H1 (cell line): ENCODE results near the gene CACNA1C. TPM values are rescaled to one million over a fixed set of nuclear protein-coding genes. Genes with fewer than 3 reads are reported as not detected.

Source experiments
- CTCF ChIA-PET: fragments of 300-600 bp; sonication (Branson Sonifier 250); formaldehyde crosslinking; loops from one replicate; lab custom pipeline; 2021; ENCODE audit not compliant: partially characterized antibody; lab: Charles Lee
- POLR2A ChIA-PET: fragments of 300-600 bp; sonication (Branson Sonifier 250); formaldehyde crosslinking; loops from one replicate; lab custom pipeline; 2021; ENCODE audit warnings: inconsistent platforms; ENCODE audit not compliant: partially characterized antibody; lab: Charles Lee
- DNase-seq, 2 experiments: peaks; one replicate each; pipeline versions ENCODE4 v3.0.0 to v3.0.0-alpha.2; 2010 to 2022; ENCODE audit warnings: low spot score in 2 of 2, low read depth in 1 of 2, mixed read lengths in 1 of 2
- FAIRE-seq: peaks from 2 replicates; lab custom pipeline; 2011; peaks lifted over from hg19 to GRCh38; lab: Jason Lieb, UNC
- H2AFZ ChIP-seq: 2 replicates; pipeline ENCODE4 v1.8.1; 2012; ENCODE audit warnings: low read length, inconsistent platforms
- H2AK5ac ChIP-seq: 2 replicates; pipeline ENCODE4 v1.6.1; 2013; ENCODE audit warnings: low read depth, low read length
- H2BK120ac ChIP-seq: replicated peaks from 2 replicates; pipeline ENCODE3; 2013; ENCODE audit warnings: low read depth, low read length, inconsistent platforms
- H2BK12ac ChIP-seq: 2 replicates; pipeline ENCODE4 v1.6.1; 2013; ENCODE audit warnings: low read depth, low read length
- H2BK15ac ChIP-seq: 2 replicates; pipeline ENCODE4 v1.6.1; 2013; ENCODE audit warnings: low read length
- H2BK20ac ChIP-seq: 2 replicates; pipeline ENCODE4 v1.6.1; 2013; ENCODE audit warnings: low read length
- H2BK5ac ChIP-seq: 2 replicates; pipeline ENCODE4 v1.6.1; 2013; ENCODE audit warnings: low read depth, low read length
- H3K14ac ChIP-seq: 2 replicates; pipeline ENCODE4 v1.6.1; 2013; ENCODE audit warnings: inconsistent platforms; ENCODE audit not compliant: insufficient read length
- H3K18ac ChIP-seq: 2 replicates; pipeline ENCODE4 v1.6.1; 2013; ENCODE audit warnings: low read length; ENCODE audit errors: extremely low read depth
- H3K23ac ChIP-seq: 2 replicates; pipeline ENCODE4 v1.6.1; 2013; ENCODE audit warnings: inconsistent platforms; ENCODE audit not compliant: insufficient read length
- H3K23me2 ChIP-seq: 2 replicates; pipeline ENCODE4 v1.6.1; 2013; ENCODE audit warnings: low read depth, low read length
- H3K27ac ChIP-seq: 2 replicates; pipeline ENCODE4 v1.6.1; 2011; ENCODE audit warnings: low read depth, low read length, inconsistent platforms
- H3K27me3 ChIP-seq, 4 experiments: replicated peaks in 1 of 4; 1 replicate in 1 of 4; 2 replicates in 3 of 4; pipeline versions ENCODE4 v1.6.1 to v1.8.1; 2011 to 2013; ENCODE audit warnings: low read length in 3 of 4, mild to moderate bottlenecking in 3 of 4, inconsistent platforms in 2 of 4, mixed read lengths in 2 of 4, moderate library complexity in 1 of 4; ENCODE audit not compliant: control insufficient read depth in 3 of 4, insufficient read depth in 3 of 4; ENCODE audit errors: extremely low read depth in 1 of 4
- H3K36me3 ChIP-seq, 4 experiments: 2 replicates each; pipeline versions ENCODE4 v1.6.1 to v1.8.1; 2011 to 2013; ENCODE audit warnings: mild to moderate bottlenecking in 4 of 4, low read length in 3 of 4, moderate library complexity in 2 of 4, control low read depth in 1 of 4, inconsistent platforms in 1 of 4; ENCODE audit not compliant: insufficient read depth in 4 of 4, control insufficient read depth in 2 of 4
- H3K4ac ChIP-seq: replicated peaks from 2 replicates; pipeline ENCODE3; 2013; ENCODE audit warnings: low read length, low read depth, mixed read lengths, inconsistent platforms; ENCODE audit not compliant: insufficient read length
- H3K4me1 ChIP-seq, 4 experiments: replicated peaks in 1 of 4; 1 replicate in 1 of 4; 2 replicates in 3 of 4; pipeline versions ENCODE4 v1.6.1 to v1.8.1; 2011 to 2013; ENCODE audit warnings: low read length in 3 of 4, inconsistent platforms in 2 of 4, mixed read lengths in 1 of 4; ENCODE audit not compliant: insufficient read depth in 4 of 4, control insufficient read depth in 3 of 4
- H3K4me2 ChIP-seq, 2 experiments: 2 replicates each; pipeline versions ENCODE4 v1.6.1 to v1.8.1; 2011 to 2013; ENCODE audit warnings: low read depth in 2 of 2, low read length in 2 of 2, control low read depth in 1 of 2, inconsistent platforms in 1 of 2, mild to moderate bottlenecking in 1 of 2; ENCODE audit not compliant: insufficient read depth in 1 of 2
- H3K4me3 ChIP-seq, 4 experiments: fragments of 200-600, 300-600 bp in 1 of 4; sonication (generic), shearing (Covaris generic), sonication (Bioruptor Twin) in 1 of 4; 2 replicates each; pipeline versions ENCODE4 v1.5.1 to v1.8.1; 2011 to 2016; ENCODE audit warnings: low read length in 4 of 4, low read depth in 3 of 4, control low read depth in 2 of 4, inconsistent platforms in 2 of 4, mild to moderate bottlenecking in 2 of 4, mixed read lengths in 1 of 4, moderate library complexity in 1 of 4; ENCODE audit not compliant: insufficient read depth in 2 of 4; ENCODE audit errors: extremely low read depth in 1 of 4
- H3K56ac ChIP-seq: replicated peaks from 2 replicates; pipeline ENCODE3; 2013; ENCODE audit warnings: low read depth, mild to moderate bottlenecking, mixed read lengths, low read length, inconsistent platforms; ENCODE audit not compliant: insufficient read length
- H3K79me1 ChIP-seq: 2 replicates; pipeline ENCODE4 v1.6.1; 2013; ENCODE audit warnings: low read depth, low read length, control low read depth
- H3K79me2 ChIP-seq, 2 experiments: 2 replicates each; pipeline versions ENCODE4 v1.6.1 to v1.8.1; 2012 to 2013; ENCODE audit warnings: low read length in 2 of 2, mild to moderate bottlenecking in 2 of 2, inconsistent platforms in 1 of 2; ENCODE audit not compliant: insufficient read depth in 2 of 2, control insufficient read depth in 1 of 2
- H3K9ac ChIP-seq, 4 experiments: replicated peaks in 1 of 4; 1 replicate in 1 of 4; 2 replicates in 3 of 4; pipeline versions ENCODE4 v1.6.1 to v1.8.1; 2011 to 2013; ENCODE audit warnings: low read depth in 3 of 4, low read length in 3 of 4, control low read depth in 2 of 4, mild to moderate bottlenecking in 2 of 4, moderate library complexity in 2 of 4, inconsistent platforms in 1 of 4; ENCODE audit errors: extremely low read depth in 1 of 4
- H3K9me3 ChIP-seq, 2 experiments: 2 replicates each; pipeline versions ENCODE4 v1.6.1 to v1.8.1; 2012 to 2013; ENCODE audit warnings: mild to moderate bottlenecking in 2 of 2, moderate library complexity in 2 of 2, control low read depth in 1 of 2, inconsistent platforms in 1 of 2, low read depth in 1 of 2, low read length in 1 of 2, mixed read lengths in 1 of 2; ENCODE audit not compliant: insufficient read depth in 2 of 2
- H4K20me1 ChIP-seq, 2 experiments: replicated peaks in 1 of 2; 2 replicates each; pipeline versions ENCODE3 to v1.8.1; 2011 to 2013; ENCODE audit warnings: inconsistent platforms in 2 of 2, low read length in 2 of 2, mild to moderate bottlenecking in 1 of 2; ENCODE audit not compliant: insufficient read depth in 2 of 2, control insufficient read depth in 1 of 2
- H4K5ac ChIP-seq: 2 replicates; pipeline ENCODE4 v1.6.1; 2013; ENCODE audit warnings: low read length, low read depth, mixed read lengths, inconsistent platforms; ENCODE audit not compliant: insufficient read length
- H4K8ac ChIP-seq: 2 replicates; pipeline ENCODE4 v1.8.0; 2013; ENCODE audit warnings: mild to moderate bottlenecking, moderate library complexity, low read length, inconsistent platforms; ENCODE audit not compliant: insufficient read depth; ENCODE audit errors: extremely low read depth
- H4K91ac ChIP-seq: replicated peaks from 2 replicates; pipeline ENCODE3; 2013; ENCODE audit warnings: low read length, mixed read lengths, inconsistent platforms; ENCODE audit not compliant: insufficient read length
- ATF2 ChIP-seq: IDR thresholded peaks from 2 replicates; pipeline ENCODE4 v1.6.1; 2012; ENCODE audit warnings: low read length, inconsistent platforms
- ATF3 ChIP-seq: IDR thresholded peaks from 2 replicates; pipeline ENCODE4 v1.6.1; 2011; ENCODE audit warnings: low read depth, mild to moderate bottlenecking, low read length; ENCODE audit not compliant: insufficient read depth
- BACH1 ChIP-seq: IDR thresholded peaks from 2 replicates; pipeline ENCODE4 v1.6.1; 2012; ENCODE audit warnings: low read length, improper control_type of control experiment
- BCL11A ChIP-seq, 2 experiments: IDR thresholded peaks; one replicate each; pipeline ENCODE4 v1.6.1; 2011; ENCODE audit warnings: low read depth in 2 of 2, low read length in 2 of 2, mild to moderate bottlenecking in 2 of 2
- CBX8 ChIP-seq: fragments of 300-800, 300-1000 bp; sonication (generic); IDR thresholded peaks from 2 replicates; pipeline ENCODE4 v1.7.1; 2016; ENCODE audit warnings: low read depth, low read length, borderline replicate concordance
- EGR1 ChIP-seq: IDR thresholded peaks from 2 replicates; pipeline ENCODE4 v1.6.1; 2011; ENCODE audit warnings: low read depth, low read length, borderline replicate concordance
- EZH2 ChIP-seq: fragments of 200-600 bp; sonication (generic); IDR thresholded peaks from 2 replicates; pipeline ENCODE4 v1.7.1; 2012; ENCODE audit warnings: low read depth, mild to moderate bottlenecking, moderate library complexity, low read length, inconsistent platforms; ENCODE audit not compliant: severe bottlenecking
- MAFK ChIP-seq: IDR thresholded peaks from 2 replicates; pipeline ENCODE4 v1.6.1; 2012; ENCODE audit warnings: low read depth, mild to moderate bottlenecking, improper control_type of control experiment, low read length
- POLR2A ChIP-seq, 2 experiments: IDR thresholded peaks; 1 replicate in 1 of 2; 2 replicates in 1 of 2; pipeline ENCODE4 v1.6.1; 2011; ENCODE audit warnings: low read depth in 2 of 2, low read length in 2 of 2, mild to moderate bottlenecking in 2 of 2; ENCODE audit errors: control extremely low read depth in 1 of 2
- POU5F1 ChIP-seq: IDR thresholded peaks from 2 replicates; pipeline ENCODE4 v1.6.1; 2011; ENCODE audit warnings: low read depth, mild to moderate bottlenecking, low read length, moderate library complexity
- RNF2 ChIP-seq: fragments of 200-900, 300-1000 bp; sonication (generic); IDR thresholded peaks from 2 replicates; pipeline ENCODE4 v1.7.1; 2016; ENCODE audit warnings: borderline replicate concordance, low read depth, mild to moderate bottlenecking, antibody characterized with exemption, low read length; ENCODE audit not compliant: poor library complexity, severe bottlenecking; ENCODE audit errors: missing control alignments
- YY1 ChIP-seq: IDR thresholded peaks from 2 replicates; pipeline ENCODE4 v1.6.1; 2011; ENCODE audit warnings: low read depth, mild to moderate bottlenecking, low read length
- WGBS, 2 experiments: shearing (Covaris generic) in 1 of 2; methylation state at CpG; one replicate each; pipeline versions ENCODE4 v1.1.6 to v1.1.7; 2013 to 2015; ENCODE audit warnings: low lambda C conversion rate in 2 of 2, mixed read lengths in 2 of 2, inconsistent platforms in 1 of 2, low coverage in 1 of 2, missing lambda C conversion rate in 1 of 2; ENCODE audit not compliant: insufficient replicate concordance in 2 of 2, insufficient coverage in 1 of 2, insufficient read length in 1 of 2; ENCODE audit errors: extremely low coverage in 1 of 2, missing lambda C conversion rate in 1 of 2; 5-methylcytosine and 5-hydroxymethylcytosine counted together
- polyA plus RNA-seq, 7 experiments: library from polyadenylated mRNA; depleted of rRNA in 3 of 7; stranded (reverse) in 5 of 7; unstranded in 2 of 7; fragments of >200 nt in 5 of 7; fragments of 200-250 nt in 2 of 7; gene quantifications; 1 replicate in 5 of 7; 2 replicates in 1 of 7; 4 replicates in 1 of 7; pipeline versions ENCODE4 v1.2.1 to v1.2.3, GENCODE V29; 2011 to 2013; ENCODE audit warnings: missing spikeins in 2 of 7, mixed read lengths in 2 of 7
- total RNA-seq: library from RNA; stranded (reverse); fragmentation: NEBNext Ultra II Directional; extraction: Animal tissue kit (Norgen Biotek cat#: 25700); gene quantifications from 2 replicates; pipeline ENCODE4 v1.2.1, GENCODE V29; 2021

Gene CACNA1C
- total and polyA plus RNA-seq, 2 of the 8 experiments (the other 6 are each of a cell fraction or from before 2014, with no cell fraction given), result 1.3 TPM

- no peak overlapping the region for H3K56ac ChIP-seq
- no peak overlapping the region for H4K5ac ChIP-seq
- no peak overlapping the region for H2AFZ ChIP-seq
- DNase-seq (no peak), FAIRE-seq (no peak)
- no peak overlapping the region for H3K14ac ChIP-seq
- no peak overlapping the region for H3K4me2 ChIP-seq
- no peak overlapping the region for H2BK15ac ChIP-seq
- H3K27me3 ChIP-seq, result no peaks in the 10 kb centered on the region
- no peak overlapping the region for H4K91ac ChIP-seq
- H3K9me3 ChIP-seq, result no peaks in the 10 kb centered on the region
- H2BK5ac ChIP-seq, result no peak overlapping the region
- H3K79me1 ChIP-seq, result no peaks in the 10 kb centered on the region
- no peak overlapping the region for H3K23ac ChIP-seq
- no peak overlapping the region for H4K8ac ChIP-seq
- no peak overlapping the region for H2BK20ac ChIP-seq
- H3K4me1 ChIP-seq, result peaks cover 0 to 2% (median 0%) of the 10 kb centered on the region in 4 experiments; a peak in 1 of 7 replicates
- H3K9ac ChIP-seq, result no peak overlapping the region
- H3K4ac ChIP-seq, result no peak overlapping the region
- POLR2A ChIA-PET, result interaction anchor here (0.6 kb wide), 1 partner anchor 103 kb away, joined by 3 read pairs; no protein-coding TSS in a partner anchor
- no peak overlapping the region for H2AK5ac ChIP-seq
- H3K18ac ChIP-seq, result no peak overlapping the region
- no peaks in the 10 kb centered on the region for H4K20me1 ChIP-seq
- no peak overlapping the region for H2BK120ac ChIP-seq
- no peaks in the 10 kb centered on the region for H3K79me2 ChIP-seq
- no peak overlapping the region for H3K4me3 ChIP-seq
- WGBS, 2 experiments, result 77% methylated on average over 9 of the region's 12 CpGs; no CpG with 5 or more reads in 1 of the 2 experiments
- H3K36me3 ChIP-seq, result no peaks in the 10 kb centered on the region
- H3K23me2 ChIP-seq, result no peaks in the 10 kb centered on the region; the same call in 1 of the 2 replicates
- H2BK12ac ChIP-seq, result no peak overlapping the region
- CTCF ChIA-PET, result interaction anchor here (0.7 to 10.1 kb wide), 15 partner anchors 8 to 310 kb away, joined by 3 to 74 read pairs (median 4); no protein-coding TSS in a partner anchor
- no peak overlapping the region for H3K27ac ChIP-seq
- TF ChIP-seq YY1 (no peak), RNF2 (no peak), CBX8 (no peak), EZH2 (no peak), POLR2A (IDR thresholded peaks at IDR 0.05; ENCODE audit: control extremely low read depth in 1 of 2, low read depth in 2 of 2, low read length in 2 of 2) (no peak), BACH1 (no peak), BCL11A (IDR thresholded peaks at IDR 0.05; ENCODE audit: low read depth in 2 of 2, low read length in 2 of 2) (no peak), MAFK (no peak), POU5F1 (no peak), ATF3 (no peak), ATF2 (no peak), EGR1 (no peak)
Measured at GRCh38 chr12:2273751-2274150, 221.0 kb downstream of the CACNA1C start.
